SK-N-DZ (cell line): ENCODE results near the gene ZNF99. TPM values are rescaled to one million over a fixed set of nuclear protein-coding genes. Genes with fewer than 3 reads are reported as not detected.
"Not testable (repeated sequence)": the region's sequence is repeated elsewhere in the genome, so short reads cannot be mapped to it uniquely, and the experiment has no call there.

Experiments used
- DNase-seq: peaks from one replicate; pipeline ENCODE4 v3.0.0-alpha.2; 2015; ENCODE audit warnings: low spot score
- polyA plus RNA-seq, 2 experiments: library from polyadenylated mRNA; depleted of rRNA; stranded (reverse); fragments of >200 nt; gene quantifications; 2 replicates each; pipeline ENCODE4 v1.2.3, GENCODE V29; 2014
- small RNA-seq, 2 experiments: library from RNA; depleted of rRNA; stranded (forward); fragments of <200 nt; gene quantifications; one replicate each; pipeline ENCODE3, GENCODE V24; 2014

The ZNF99 gene
- polyA plus RNA-seq (2014; cell fraction: cytosol; rRNA removed) = not detected in 2 replicates
- 0.05 TPM in 1 of 2 replicates, not detected in the other for polyA plus RNA-seq (2014; cell fraction: nucleus; rRNA removed)

- DNase-seq = peak; percentile 1
Measured at GRCh38 chr19:22783651-22784410, at the start of gene ZNF99. Gene ZNF99 (minus strand): TSS chr19:22784151. CDS start chr19:22784016, 135 bp downstream.

- DNase-seq = no peak
Measured at GRCh38 chr19:22832031-22832762, 48.2 kb upstream of the ZNF99 start, which contains the start of gene ZNF723. Gene ZNF723 (plus strand): TSS chr19:22832291. CDS start chr19:22832380, 89 bp downstream.

- no peak for DNase-seq
Measured at GRCh38 chr19:22831211-22831610, 47.3 kb upstream of the ZNF99 start.

DNA sequence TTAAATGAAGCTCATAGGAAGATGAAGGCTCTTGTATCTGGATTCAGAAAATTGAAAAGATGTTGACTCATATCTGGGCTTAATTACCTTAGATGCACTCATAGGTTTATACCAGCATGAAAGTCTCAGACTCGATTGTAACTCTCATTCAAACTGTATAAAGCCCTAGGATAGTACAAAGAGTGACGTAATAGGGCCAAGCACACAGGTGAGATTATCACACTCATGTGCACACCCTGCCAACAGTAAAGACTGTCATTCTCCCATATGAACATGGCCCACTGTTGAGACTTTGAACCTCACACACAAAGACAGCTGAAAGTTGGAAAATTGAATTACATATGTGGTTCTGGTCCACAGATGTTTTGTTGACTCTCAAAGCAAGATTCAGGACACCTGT is 30.2 kb upstream of the ZNF99 start:
- no peak for DNase-seq

DNA sequence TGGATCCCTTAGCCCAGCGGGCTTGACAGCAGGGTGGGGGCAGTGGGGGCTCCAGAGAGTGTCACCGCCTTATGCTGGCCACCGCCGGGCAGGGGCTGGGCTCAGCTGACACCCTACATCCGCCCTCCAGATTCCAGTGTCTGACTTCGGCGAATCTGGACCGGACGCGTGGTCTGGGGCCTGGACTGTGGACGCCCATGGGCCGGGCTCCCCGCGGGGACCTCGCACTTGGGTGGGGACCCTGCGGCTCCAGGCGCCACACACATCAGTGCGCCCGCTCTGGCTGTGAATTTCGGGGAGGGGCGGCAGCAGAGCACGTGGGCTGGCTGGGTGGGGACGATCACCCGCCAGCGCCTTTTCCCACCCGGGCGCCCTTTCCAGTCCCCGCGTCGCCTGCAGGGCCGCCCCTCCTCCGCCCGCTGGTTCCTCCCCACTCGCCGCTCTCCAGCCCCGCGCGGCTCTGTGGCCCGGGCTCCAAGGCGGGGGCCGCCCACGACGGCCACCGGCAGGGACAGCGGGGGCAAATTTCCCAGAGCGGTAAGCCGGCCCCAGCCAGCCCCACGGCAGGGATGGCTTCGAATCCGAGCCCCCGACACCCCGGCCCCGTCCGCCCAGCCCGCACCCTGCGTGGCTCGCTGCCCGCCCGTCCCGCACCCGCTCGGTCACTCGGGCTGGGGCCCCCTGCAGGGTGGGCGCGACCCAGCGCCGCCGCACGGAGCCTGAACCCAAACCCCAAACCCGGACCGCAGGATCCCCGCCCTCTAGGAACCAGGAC is 23.3 kb upstream of the ZNF99 start:
- no peak for DNase-seq

DNA sequence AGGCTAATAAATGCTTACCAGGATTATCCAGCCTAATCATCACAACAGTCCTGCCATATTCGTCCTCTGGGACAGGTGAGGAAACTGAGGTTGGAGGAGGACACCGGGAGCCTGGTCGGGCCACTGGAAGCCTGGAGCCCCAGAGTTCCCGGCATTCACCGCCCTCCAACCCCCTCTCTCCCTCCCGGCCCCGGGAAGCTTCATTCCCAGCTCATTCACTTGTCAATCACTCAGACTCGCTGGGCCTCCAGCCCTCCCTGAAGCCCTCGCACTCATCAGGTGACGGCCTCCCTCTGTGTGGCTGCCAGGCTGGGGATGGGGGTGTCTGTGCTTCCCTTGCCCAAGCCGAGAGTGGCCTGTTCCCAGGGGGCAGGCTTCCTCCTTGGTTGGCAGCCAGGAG is 22.5 kb upstream of the ZNF99 start:
- DNase-seq = no peak

- DNase-seq = no peak
Measured at GRCh38 chr19:22797040-22797439, 13.1 kb upstream of the ZNF99 start.

GRCh38 chr19:22792863-22793262 is 8.9 kb upstream of the ZNF99 start:
- not testable (repeated sequence) for DNase-seq

DNA sequence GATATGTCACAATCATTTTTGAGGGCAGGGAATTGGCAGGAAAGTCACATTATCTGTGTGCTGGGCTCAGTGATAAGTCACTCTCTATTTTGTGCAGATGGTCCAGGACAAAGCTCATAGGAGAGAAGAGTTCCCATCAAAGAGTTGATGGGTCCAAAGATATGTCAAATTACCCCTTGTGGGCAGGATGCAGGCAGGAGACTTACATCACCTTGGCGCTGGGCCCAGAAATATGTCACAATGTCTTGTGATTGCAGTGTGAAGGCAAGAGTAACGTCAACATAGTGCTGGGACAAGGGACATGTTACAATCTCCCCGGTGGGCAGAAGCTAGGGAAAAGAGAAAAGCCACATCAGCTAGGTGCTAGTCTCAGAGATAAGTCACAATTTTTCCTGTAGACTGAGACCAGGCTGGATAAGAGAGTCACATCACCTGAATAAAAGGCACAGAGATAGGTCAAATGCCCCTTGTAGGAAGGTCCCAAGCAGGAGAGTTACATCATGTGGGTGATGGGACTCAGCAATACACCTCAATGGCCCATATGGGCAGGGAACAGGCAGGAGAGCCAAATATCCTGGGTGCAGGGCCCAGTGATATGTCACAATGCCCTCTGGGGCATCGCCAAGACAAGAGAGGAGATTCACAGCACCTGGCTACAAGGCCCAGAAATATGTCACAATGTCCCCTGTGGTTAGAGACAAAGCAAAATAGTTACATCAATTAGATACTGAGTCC is 47.9 kb downstream of the ZNF99 start:
- DNase-seq = no peak

DNA sequence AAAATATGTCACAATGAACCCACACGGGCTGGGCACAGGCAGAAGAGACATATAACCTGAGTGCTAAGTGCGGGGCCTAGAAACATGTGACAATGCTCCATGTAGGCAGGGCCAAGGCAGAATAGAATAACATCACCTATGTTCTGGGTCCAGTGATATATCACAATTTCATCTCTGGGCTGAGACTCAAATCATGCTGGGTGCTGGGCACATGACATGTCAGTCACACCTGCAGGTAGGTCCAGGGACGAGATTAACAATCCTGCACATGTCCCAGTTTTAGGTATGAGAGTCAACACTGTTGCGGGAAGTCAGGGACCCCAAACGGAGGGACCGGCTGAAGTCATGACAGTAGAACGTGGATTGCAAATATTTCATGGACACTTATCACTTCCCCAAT is 50.3 kb downstream of the ZNF99 start:
- no peak for DNase-seq

- not testable (repeated sequence) for DNase-seq
Measured at GRCh38 chr19:22728214-22728613, 55.7 kb downstream of the ZNF99 start.

DNA sequence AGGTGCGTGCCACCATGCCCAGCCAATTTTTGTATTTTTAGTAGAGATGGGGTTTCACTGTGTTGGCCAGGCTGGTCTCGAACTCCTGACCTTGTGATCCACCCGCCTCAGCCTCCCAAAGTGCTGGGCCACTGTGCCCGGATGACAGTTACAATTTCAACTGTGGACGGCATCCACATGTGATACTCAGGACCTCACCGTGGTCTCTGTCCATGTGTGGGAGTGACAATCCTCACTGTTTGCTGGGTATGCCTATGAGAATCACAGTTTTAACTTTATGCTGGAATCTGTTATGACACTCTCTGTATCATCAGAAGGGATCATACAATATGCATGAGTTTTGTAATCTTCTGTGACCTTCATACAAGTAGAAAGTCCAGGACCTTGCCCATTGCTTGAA is 62.4 kb downstream of the ZNF99 start:
- DNase-seq = not testable (repeated sequence)

DNA sequence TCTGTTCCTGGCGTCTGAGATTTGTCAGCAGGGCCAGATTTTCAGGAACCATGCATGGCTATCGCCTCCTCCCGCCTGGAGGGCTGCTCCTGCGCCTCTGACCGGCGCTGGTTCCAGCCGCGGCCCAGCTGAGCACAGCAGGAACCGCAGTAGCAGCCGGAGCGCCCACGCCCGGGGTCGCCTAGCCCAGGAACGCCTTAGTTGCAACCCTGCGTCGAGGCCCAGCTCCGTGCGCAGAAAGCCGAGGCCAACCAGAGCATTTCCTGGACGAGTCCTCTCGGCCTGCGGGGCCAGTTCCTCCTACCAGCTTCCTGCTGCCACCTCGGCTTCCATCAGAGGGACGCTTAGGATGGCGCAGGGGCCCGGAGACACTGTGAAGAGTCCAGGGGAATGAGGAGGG is 75.0 kb downstream of the ZNF99 start:
- no peak for DNase-seq

DNA sequence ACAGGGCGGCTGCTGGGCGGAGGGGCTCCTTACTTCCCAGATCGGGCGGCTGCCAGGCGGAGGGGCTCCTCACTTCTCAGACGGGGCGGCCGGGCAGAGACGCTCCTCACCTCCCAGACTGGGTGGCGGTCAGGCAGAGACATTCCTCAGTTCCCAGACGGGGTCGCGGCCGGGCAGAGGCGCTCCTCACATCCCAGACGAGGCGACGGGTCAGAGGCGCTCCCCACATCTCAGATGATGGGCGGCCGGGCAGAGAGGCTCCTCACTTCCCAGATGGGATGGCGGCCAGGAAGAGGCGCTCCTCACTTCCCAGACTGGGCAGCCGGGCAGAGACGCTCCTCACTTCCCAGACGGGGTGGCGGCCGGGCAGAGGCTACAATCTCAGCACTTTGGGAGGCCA is 80.9 kb downstream of the ZNF99 start:
- not testable (repeated sequence) for DNase-seq

DNA sequence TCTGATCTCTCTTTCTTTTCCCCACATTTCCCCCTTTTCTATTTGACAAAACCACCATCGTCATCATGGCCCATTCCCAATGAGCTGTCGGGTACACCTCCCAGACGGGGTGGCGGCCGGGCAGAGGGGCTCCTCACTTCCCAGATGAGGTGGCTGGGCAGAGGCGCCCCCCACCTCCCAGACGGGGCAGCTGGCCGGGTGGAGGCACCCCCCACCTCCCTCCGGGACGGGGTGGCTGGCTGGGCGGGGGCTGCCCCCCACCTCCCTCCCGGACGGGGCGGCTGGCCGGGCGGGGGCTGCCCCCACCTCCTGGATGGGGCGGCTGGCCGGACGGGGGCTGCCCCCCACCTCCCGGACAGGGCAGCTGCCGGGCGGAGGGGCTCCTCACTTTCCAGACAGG is 81.3 kb downstream of the ZNF99 start:
- not testable (repeated sequence) for DNase-seq

Small RNA genes lying within 50 kb of the gene (small RNA-seq; reads per million reads assigned to genes)
- 0 reads per million in 2 experiments for gene AC008626.1
- 0 reads per million in 2 experiments for gene AC008626.2
